ENCODE results near the gene LRRC59. TPM values are rescaled to one million over a fixed set of nuclear protein-coding genes. Genes with fewer than 3 reads are reported as not detected.

LRRC59 gene
- total and polyA plus RNA-seq, 2 of the 13 experiments (the other 11 are each of a cell fraction or from before 2014, with no cell fraction given): 87.3 to 222 TPM

DNA sequence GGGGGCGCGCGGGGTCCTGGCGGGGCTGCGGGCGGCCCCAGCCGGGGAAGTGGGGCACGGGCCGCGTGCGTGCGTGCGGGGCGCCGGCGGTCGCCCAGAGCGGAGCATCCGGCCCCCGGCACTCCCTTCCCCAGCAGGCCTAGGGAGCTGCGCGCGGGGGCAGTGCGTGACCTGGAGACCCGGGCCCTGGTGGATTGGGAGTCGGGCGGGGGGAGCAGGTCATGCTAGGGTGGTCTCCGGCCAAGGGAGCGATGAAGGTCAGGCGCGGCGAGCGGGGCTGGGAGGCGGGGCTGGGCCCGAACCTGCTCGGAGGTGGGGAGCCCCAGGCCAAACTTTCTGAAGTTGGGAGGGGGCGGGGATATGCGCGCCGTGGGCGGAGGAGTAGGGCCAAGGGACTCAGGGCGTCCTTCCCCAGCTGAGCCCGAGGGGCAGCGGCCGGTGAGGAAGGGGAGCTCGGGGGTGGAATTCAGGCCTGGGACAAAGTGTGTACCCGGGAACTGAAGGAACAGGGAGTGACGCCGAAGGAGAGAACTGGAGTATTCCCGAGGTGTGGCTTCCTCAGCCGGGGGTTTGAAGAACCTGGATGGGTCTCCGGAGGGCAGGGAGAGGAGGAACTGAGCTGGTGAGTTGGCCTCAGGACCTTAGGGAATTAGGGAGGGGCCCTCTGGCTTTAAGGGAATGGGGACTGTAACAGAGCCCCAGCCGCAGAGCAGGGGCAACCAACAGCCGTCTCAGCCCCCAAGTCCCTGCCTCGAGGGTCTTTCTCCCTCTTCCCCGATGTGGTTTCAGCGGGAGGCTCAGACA lies 50.8 kb downstream of the LRRC59 start:
- H3K4me1 ChIP-seq (ENCODE audit: insufficient read depth, low read length): peaks cover 28% of the 10 kb centered on the region
- peak overlapping the region; percentile 53 for H3K27ac ChIP-seq (ENCODE audit: extremely low read length, insufficient read depth, low read length)
- no peaks in the 10 kb centered on the region for H3K36me3 ChIP-seq (replicated peaks in 1 of 2; ENCODE audit: control insufficient read depth in 1 of 2, insufficient read depth in 2 of 2, low read length in 2 of 2)
- peaks cover 12% of the 10 kb centered on the region for H3K79me2 ChIP-seq (ENCODE audit: insufficient read depth, low read length)
- ChIA-PET POLR2A (interaction anchor here (1.0 to 2.7 kb wide), 8 partner anchors 10 to 244 kb away, joined by 4 to 12 read pairs (median 6); partner anchors contain the start of gene LRRC59), CTCF (ENCODE audit: low intra/inter-chr PET ratio, low total read pairs) (no interaction called here)
- no peaks in the 10 kb centered on the region for H3K9me3 ChIP-seq (ENCODE audit: low read length)
- no TSS peak for BruUV-seq (replicated peaks)
- H3K27me3 ChIP-seq (ENCODE audit: control insufficient read depth in 1 of 2, insufficient read depth in 2 of 2, low read length in 2 of 2): peaks cover 4 to 18% of the 10 kb centered on the region in 2 experiments; a peak in 4 of 5 replicates
- DNase-seq (ENCODE audit: low spot score) (no peak), ATAC-seq (peak; percentile 61), FAIRE-seq (no peak)
- peak overlapping the region; percentile 80 for H3K9ac ChIP-seq (ENCODE audit: insufficient read depth, low read depth, low read length)
- no peaks in the 10 kb centered on the region for H4K20me1 ChIP-seq (ENCODE audit: insufficient read depth, low read length)
- in situ Hi-C loops (cut with HindIII; ENCODE audit: extremely low pct_ligation_motif_present, low pct_unique_long_range_greater_than_20kb): no loop called here
- intact Hi-C loops (cut with micrococcal nuclease; ENCODE audit: unreplicated experiment): no loop called here
- 7% methylated on average over 30 of the region's 57 CpGs for WGBS (ENCODE audit: low lambda C conversion rate)
- peak overlapping the region; percentile 100 for H3K4me2 ChIP-seq (ENCODE audit: low read depth, low read length)
- peak overlapping the region; percentile 87 to 93 (median 88) for H3K4me3 ChIP-seq (replicated peaks in 1 of 3; ENCODE audit: insufficient read depth in 1 of 3, low read depth in 2 of 3, low read length in 3 of 3)
- H2AFZ ChIP-seq (ENCODE audit: low read length): no peak overlapping the region
- TF ChIP-seq, protein P1, sequence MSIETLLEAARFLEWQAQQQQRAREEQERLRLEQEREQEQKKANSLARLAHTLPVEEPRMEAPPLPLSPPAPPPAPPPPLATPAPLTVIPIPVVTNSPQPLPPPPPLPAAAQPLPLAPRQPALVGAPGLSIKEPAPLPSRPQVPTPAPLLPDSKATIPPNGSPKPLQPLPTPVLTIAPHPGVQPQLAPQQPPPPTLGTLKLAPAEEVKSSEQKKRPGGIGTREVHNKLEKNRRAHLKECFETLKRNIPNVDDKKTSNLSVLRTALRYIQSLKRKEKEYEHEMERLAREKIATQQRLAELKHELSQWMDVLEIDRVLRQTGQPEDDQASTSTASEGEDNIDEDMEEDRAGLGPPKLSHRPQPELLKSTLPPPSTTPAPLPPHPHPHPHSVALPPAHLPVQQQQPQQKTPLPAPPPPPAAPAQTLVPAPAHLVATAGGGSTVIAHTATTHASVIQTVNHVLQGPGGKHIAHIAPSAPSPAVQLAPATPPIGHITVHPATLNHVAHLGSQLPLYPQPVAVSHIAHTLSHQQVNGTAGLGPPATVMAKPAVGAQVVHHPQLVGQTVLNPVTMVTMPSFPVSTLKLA (IDR thresholded peaks at IDR 0.05): no peak
- 0 out of 2 replicates have a peak, but pooled peaks have one; percentile 7 for TF ChIP-seq ZNF558 (CRISPR knock-in tag; IDR thresholded peaks at IDR 0.05; ENCODE audit: borderline replicate concordance)
- peak; percentile 55; the same call in 1 of the 2 replicates for TF ChIP-seq TOE1 (CRISPR knock-in tag; IDR thresholded peaks at IDR 0.05)
- TF ChIP-seq ERF (CRISPR knock-in tag; IDR thresholded peaks at IDR 0.05): peak; percentile 41; the same call in 1 of the 2 replicates
- TF ChIP-seq RBFOX2 (IDR thresholded peaks at IDR 0.05; ENCODE audit: low read depth, low read length): 0 out of 2 replicates have a peak, but pooled peaks have one; percentile 49
- TF ChIP-seq ZNF790 (CRISPR knock-in tag; IDR thresholded peaks at IDR 0.05; ENCODE audit: borderline replicate concordance): 0 out of 2 replicates have a peak, but pooled peaks have one; percentile 17
- peak; percentile 51; the same call in 1 of the 2 replicates for TF ChIP-seq ZBTB3 (CRISPR knock-in tag; IDR thresholded peaks at IDR 0.05; ENCODE audit: borderline replicate concordance, low read depth)
- no peak for TF ChIP-seq ZNF652 (CRISPR knock-in tag; IDR thresholded peaks at IDR 0.05; ENCODE audit: borderline replicate concordance, low read depth)
- no peak for TF ChIP-seq RARG (CRISPR knock-in tag; IDR thresholded peaks at IDR 0.05; ENCODE audit: low read depth)
- TF ChIP-seq STAT5B (CRISPR knock-in tag; IDR thresholded peaks at IDR 0.05): 0 out of 2 replicates have a peak, but pooled peaks have one; percentile 53
- no peak; the same call in 1 of the 2 replicates for TF ChIP-seq ZFP41 (CRISPR knock-in tag; IDR thresholded peaks at IDR 0.05; ENCODE audit: borderline replicate concordance)
- no peak for TF ChIP-seq CHD4 (IDR thresholded peaks at IDR 0.05; ENCODE audit: borderline replicate concordance, low read length)
- peak; percentile 55; the same call in 1 of the 2 replicates for TF ChIP-seq MEF2D (CRISPR knock-in tag; IDR thresholded peaks at IDR 0.05)
- peak; percentile 61; the same call in 1 of the 2 replicates for TF ChIP-seq ZNF33B (CRISPR knock-in tag; IDR thresholded peaks at IDR 0.05)
- no peak for TF ChIP-seq ZNF569 (CRISPR knock-in tag; IDR thresholded peaks at IDR 0.05; ENCODE audit: borderline replicate concordance)
- TF ChIP-seq SMAD1 (CRISPR knock-in tag; IDR thresholded peaks at IDR 0.05; ENCODE audit: borderline replicate concordance, low read depth): 0 out of 2 replicates have a peak, but pooled peaks have one; percentile 42
- TF ChIP-seq RXRA (CRISPR knock-in tag; IDR thresholded peaks at IDR 0.05): peak; percentile 67
- TF ChIP-seq, protein P2, sequence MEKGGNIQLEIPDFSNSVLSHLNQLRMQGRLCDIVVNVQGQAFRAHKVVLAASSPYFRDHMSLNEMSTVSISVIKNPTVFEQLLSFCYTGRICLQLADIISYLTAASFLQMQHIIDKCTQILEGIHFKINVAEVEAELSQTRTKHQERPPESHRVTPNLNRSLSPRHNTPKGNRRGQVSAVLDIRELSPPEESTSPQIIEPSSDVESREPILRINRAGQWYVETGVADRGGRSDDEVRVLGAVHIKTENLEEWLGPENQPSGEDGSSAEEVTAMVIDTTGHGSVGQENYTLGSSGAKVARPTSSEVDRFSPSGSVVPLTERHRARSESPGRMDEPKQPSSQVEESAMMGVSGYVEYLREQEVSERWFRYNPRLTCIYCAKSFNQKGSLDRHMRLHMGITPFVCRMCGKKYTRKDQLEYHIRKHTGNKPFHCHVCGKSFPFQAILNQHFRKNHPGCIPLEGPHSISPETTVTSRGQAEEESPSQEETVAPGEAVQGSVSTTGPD (CRISPR knock-in tag; IDR thresholded peaks at IDR 0.05): no peak
- TF ChIP-seq ZNF777 (CRISPR knock-in tag; IDR thresholded peaks at IDR 0.05): peak; percentile 4; the same call in 1 of the 2 replicates
- TF ChIP-seq GTF2F1 (IDR thresholded peaks at IDR 0.05; ENCODE audit: low read length): no peak
- TF ChIP-seq ELF4 (CRISPR knock-in tag; IDR thresholded peaks at IDR 0.05; ENCODE audit: borderline replicate concordance): no peak

Data from HepG2 (cell line).